K562 (cell line): Measurements from ENCODE around the gene GMPR2. TPM values are rescaled to one million over a fixed set of nuclear protein-coding genes. Genes with fewer than 3 reads are reported as not detected.

ENCODE experiments used
- AFF1 ChIP-seq, 2 experiments: fragments of 450-650 bp; IDR thresholded peaks; 2 replicates each; pipeline ENCODE4 v1.6.1; 2018; ENCODE audit warnings: mild to moderate bottlenecking in 2 of 2, low read depth in 1 of 2; ENCODE audit not compliant: partially characterized antibody in 2 of 2
- CREBBP ChIP-seq: IDR thresholded peaks from one replicate; pipeline ENCODE4 v1.6.1; 2012; ENCODE audit warnings: low read depth, mild to moderate bottlenecking, control low read depth, inconsistent platforms, low read length
- KAT8 ChIP-seq: fragments of 450-650 bp; IDR thresholded peaks from 2 replicates; pipeline ENCODE4 v1.6.1; 2016; ENCODE audit warnings: low read depth, mild to moderate bottlenecking
- SNAPC5 ChIP-seq: fragments of 250-450 bp; sonication (Bioruptor Pico); IDR thresholded peaks from 2 replicates; pipeline ENCODE4 v1.8.0; 2021; ENCODE audit warnings: moderate library complexity, mild to moderate bottlenecking, inconsistent platforms
- SNRNP70 ChIP-seq: fragments of 200-400 bp; formaldehyde crosslinking; optimal IDR thresholded peaks from 2 replicates; pipeline ENCODE3; 2017; ENCODE audit warnings: low read depth, low read length
- polyA plus RNA-seq, 8 experiments: library from polyadenylated mRNA; depleted of rRNA in 4 of 8; stranded (reverse) in 5 of 8; unstranded in 3 of 8; fragments of >200 nt; fragmentation: Nextera tagmentation in 2 of 8; fragmentation: Illumina TruSeq in 1 of 8; extraction: Ambion mirVana in 2 of 8; extraction: Trizol in 1 of 8; gene quantifications; 2 replicates each; pipeline versions ENCODE4 v1.2.1 to v1.2.3, GENCODE V29; 2011 to 2014; ENCODE audit warnings: inconsistent platforms in 1 of 8, missing spikeins in 1 of 8
- total RNA-seq, 7 experiments: library from RNA; depleted of rRNA in 6 of 7; stranded (reverse); fragments of >200 nt in 6 of 7; fragmentation: Illumina TruSeq in 2 of 7; extraction: Trizol in 2 of 7; gene quantifications; 2 replicates each; pipeline versions ENCODE4 v1.2.1 to v1.2.3, GENCODE V29; 2011 to 2021; ENCODE audit warnings: low replicate concordance in 1 of 7
- TF ChIP-seq, protein P1 (sequence below): fragments of 450-650 bp; IDR thresholded peaks from 2 replicates; pipeline ENCODE4 v1.6.1; 2017; ENCODE audit warnings: mild to moderate bottlenecking, moderate library complexity

The GMPR2 gene
- total and polyA plus RNA-seq, 9 of the 15 experiments (the other 6 are each of a cell fraction or from before 2014, with no cell fraction given): 26.4 to 67.4 (median 36.3) TPM

DNA sequence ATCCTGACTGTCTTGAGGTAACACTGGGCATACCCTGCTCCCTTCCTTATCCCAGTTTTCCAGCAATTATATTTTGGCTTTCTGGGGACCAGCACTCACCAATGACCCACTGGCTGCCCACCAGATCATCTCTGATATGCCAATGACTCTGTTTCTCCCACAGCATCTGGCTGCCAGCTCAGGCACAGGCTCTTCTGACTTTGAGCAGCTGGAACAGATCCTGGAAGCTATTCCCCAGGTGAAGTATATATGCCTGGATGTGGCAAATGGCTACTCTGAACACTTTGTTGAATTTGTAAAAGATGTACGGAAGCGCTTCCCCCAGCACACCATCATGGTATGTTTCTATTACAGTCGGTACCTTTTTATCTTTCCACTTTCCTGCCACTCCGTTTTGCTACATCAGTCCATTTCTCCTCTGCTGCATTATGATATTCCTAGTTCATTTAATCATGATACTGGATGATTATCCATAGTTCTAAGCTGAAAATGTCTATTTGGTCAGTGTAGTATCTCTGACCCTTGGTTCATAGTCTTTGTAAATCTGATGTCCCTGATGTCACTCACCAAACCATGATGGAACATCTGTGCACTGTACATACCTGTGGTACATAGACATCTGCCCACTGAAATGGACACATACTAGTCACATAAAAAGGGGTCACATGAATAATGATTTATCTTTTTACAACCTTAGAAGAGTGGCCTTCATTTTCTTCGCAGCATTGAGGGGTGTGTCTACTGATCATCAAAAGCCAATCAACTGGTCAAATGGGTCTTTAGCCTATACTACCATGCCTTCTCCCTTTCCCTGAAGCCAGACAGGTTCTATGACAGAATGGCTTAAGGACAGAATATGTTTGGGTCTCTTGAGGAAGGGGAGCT is 3.3 kb downstream of the GMPR2 start (continued):
- TF ChIP-seq AFF1 (IDR thresholded peaks at IDR 0.05; ENCODE audit: low read depth in 1 of 2, partially characterized antibody in 2 of 2) (no peak), SNRNP70 (no peak), CREBBP (no peak), SNAPC5 (CRISPR knock-in tag) (no peak), KAT8 (no peak)
- TF ChIP-seq, protein P1, sequence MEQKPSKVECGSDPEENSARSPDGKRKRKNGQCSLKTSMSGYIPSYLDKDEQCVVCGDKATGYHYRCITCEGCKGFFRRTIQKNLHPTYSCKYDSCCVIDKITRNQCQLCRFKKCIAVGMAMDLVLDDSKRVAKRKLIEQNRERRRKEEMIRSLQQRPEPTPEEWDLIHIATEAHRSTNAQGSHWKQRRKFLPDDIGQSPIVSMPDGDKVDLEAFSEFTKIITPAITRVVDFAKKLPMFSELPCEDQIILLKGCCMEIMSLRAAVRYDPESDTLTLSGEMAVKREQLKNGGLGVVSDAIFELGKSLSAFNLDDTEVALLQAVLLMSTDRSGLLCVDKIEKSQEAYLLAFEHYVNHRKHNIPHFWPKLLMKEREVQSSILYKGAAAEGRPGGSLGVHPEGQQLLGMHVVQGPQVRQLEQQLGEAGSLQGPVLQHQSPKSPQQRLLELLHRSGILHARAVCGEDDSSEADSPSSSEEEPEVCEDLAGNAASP: no peak
